GM18868 (cell line): ENCODE data around the gene RAP1GAP2.
"Not testable (repeated sequence)": the region's sequence is repeated elsewhere in the genome, so short reads cannot be mapped to it uniquely, and the experiment has no call there.

ENCODE experiments used
- ATAC-seq: cut with Tn5 transposase; IDR thresholded peaks from one replicate; pipeline ENCODE4 v1.9.1; 2021; ENCODE audit warnings: mild to moderate bottlenecking, moderate library complexity; ENCODE audit not compliant: unreplicated experiment

Gene RAP1GAP2

DNA sequence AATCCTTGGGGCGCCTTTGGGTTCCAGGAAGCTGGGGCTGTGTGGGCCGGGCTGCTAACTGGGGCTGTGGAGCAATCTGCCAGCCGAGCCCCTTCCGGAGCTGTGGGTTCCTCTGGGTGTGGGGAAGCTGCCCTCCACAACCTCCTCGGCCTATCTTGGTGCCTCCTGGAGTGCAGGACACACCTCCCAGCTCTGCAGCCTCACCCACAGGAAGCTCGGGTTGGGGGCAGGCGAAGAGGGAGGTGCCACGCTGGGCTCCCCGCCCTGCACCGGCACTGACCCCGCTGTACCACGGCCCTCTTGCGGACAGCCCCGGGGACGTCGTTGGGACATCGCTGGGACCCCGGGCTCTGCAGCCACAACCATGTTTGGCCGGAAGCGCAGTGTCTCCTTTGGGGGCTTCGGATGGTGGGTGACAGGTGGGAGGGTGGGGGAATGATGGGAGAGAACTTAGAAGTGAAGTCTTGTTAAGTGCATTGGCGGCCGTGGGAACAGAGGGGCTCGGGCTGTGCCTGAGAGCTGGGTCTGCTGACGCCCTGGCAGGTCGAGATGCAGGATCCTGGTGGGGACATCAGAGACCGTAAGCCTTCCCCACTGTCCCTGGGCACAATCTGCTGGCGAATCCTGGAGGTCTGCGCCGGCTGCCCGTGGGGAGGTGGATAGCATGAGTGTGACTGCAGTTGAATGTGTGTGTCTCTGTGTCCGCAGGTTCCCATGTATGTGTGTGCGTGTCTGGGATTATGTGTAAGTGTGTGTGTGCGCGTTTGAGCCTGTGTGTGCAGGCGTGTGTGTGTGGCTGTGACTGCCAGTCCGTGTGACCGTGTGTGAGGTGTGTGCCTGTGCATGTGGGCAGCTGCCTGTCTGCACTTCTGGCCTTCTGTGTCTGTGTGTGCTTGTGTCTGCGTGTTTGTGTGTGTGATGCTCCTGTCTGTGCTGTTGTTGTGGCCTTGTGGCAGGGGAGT is at the start of gene RAP1GAP2:
Gene RAP1GAP2, plus strand, starts transcription at position 275 of the 962 bp plus-strand sequence. Its CDS starts 90 bp downstream, at position 365.
- ATAC-seq, result peak; percentile 44

DNA sequence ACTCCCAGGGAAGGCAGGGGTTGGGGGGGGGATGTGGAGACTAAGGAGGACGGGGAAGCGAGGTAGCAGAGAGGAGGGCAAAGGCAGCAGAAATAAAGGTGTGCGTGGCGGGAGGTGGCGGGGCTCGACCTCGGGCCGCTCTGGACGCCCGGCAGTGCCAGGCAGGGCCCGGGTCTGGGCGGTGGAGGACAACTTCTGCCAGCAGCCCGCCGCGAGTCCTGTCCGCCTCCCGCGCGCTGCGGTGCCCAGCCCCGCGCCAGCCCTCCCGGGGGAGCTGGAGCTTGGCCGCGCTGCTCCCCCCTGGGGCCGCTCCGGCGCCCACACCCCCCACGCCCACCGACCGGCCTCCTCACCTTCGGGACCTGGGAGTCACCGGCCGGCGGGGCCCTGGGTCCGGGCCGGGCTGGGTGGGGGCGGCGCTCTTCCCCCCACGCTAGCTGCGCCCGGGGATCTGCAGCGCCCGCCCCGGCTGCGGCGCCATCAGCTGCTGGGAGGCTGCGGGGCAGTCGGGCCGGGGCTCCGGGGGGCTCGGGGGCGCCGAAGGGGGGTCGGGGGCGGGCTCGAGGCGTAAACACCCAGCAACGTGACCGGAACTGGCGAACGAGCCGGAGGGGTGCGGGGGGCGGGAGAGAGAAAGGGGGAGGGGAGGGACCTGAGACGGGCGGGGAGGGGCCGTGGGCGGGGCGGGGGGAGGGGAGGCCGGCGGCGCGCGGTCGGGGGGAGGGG is 47.0 kb upstream of the RAP1GAP2 start, which contains the start of gene CCDC92B:
Gene CCDC92B, minus strand, starts transcription at position 595 of the 726 bp plus-strand sequence. CDS start 14,507 bp downstream, outside the sequence.
- no peak for ATAC-seq

DNA sequence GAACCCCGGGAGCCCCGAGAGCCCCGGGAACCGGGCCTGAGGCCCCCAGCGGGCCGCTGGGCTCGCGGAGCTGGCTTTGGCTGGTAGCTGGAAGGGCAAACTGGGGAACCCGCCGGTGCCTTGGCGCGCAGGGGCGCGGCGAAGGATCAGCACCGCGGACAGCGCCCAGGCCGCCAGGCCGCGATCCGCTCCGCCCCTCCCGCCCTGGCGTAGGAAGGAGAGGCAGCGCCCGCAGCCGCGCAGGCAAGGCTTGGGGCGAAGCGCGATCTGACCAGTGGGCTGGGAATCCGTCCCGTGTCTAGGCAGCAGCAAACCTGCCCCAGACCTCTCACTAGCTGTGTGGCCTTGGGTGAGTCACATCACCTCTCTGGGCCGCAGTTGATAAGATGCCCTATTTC is 46.5 kb upstream of the RAP1GAP2 start:
- ATAC-seq, result no peak

DNA sequence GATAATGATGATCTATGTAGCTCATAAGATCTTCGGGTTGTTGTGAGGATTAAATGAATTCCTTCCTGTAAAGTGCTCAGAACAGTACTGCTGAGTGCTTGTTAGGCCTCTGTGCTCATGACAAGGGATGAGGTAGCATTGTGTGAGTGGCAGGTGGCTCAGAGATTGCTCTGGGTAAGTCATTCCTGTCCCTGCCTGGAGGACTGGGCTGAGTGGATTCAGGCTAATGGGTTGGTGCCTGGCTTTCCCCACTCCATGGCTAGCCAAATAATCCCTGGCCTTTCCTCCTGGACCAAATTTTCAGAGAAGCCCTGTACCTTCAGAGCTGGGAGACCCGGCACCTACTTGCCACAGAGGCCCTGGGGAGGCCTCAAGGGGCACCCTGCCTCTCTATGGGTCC is 45.5 kb upstream of the RAP1GAP2 start:
- ATAC-seq, result no peak

DNA sequence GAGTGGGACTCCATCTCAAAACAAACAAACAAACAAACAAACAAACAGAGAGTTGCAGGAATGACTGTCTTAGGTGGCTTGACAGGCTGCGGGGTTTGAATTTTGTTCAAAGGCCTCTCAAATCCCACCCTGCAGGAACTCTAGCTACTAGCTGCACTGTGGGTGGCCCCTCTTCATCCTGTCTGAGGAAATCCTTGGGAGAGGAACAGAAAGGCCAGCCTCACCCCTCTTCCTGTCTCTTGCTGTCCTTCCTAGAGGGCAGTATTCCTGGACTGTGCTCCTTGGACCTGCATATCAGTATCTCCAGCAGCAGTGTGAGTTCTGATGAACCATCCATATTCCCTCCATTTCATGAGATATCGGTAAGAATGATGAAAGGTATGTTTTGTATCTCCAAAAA is 44.7 kb upstream of the RAP1GAP2 start:
- ATAC-seq, result no peak

DNA sequence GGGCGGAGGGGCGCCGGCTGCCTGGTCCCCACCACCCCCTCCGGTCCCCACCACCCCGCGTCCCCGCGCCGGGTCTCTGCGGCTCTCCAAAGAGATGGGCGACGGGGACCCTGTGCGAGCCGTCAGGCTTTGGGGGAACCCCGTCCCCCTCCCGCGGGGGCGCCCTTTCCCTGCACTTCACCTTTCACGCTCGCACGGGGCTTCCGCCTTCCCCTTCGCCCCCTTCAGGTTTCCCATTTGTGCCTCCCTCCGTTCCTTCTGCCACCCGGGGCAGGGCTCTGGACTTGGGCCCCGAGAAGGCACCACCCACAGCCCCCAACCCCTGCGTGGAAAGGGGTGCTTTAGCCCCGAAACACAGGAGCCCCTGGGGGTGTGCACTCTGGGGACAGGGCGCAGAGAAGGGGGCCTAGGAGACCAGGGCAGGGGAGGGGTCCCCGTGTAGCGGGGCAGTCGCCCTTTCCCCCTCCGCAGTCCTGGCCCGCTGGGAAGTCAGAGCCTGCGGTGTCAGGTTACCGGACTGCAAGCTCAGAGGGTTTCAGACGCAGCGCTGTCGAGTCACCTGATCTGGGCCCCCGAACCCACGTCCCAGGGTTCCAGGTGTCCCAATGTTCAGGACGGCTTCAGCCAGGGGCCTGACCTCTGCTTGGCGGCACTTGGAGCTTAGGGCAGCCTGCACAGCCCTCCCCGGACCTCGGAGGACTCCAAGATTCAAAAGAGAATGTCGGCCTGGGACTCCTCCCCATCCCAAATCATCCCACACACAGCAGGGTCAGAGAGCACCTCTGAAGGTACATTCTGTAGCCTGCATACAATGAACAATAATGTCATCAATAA is 40.1 kb upstream of the RAP1GAP2 start:
- no peak for ATAC-seq

DNA sequence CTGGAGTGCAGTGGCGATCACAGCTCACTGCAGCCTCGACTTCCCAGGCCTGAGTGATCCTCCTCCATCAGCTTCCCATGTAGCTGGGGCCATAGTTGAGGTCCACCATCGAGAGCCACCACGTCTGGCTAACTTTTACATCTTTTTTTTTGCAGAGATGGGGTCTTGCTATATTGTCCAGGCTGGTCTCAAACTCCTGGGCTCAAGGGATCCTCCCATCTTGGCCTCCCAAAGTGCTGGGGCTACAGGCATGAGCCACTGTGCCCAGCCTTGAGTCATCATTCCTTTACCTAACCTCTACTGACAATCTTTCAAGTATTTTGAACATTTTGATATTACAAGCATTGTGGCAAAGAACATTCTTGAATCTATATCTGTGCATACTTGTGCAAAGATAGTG is 37.4 kb upstream of the RAP1GAP2 start:
- no peak for ATAC-seq

DNA sequence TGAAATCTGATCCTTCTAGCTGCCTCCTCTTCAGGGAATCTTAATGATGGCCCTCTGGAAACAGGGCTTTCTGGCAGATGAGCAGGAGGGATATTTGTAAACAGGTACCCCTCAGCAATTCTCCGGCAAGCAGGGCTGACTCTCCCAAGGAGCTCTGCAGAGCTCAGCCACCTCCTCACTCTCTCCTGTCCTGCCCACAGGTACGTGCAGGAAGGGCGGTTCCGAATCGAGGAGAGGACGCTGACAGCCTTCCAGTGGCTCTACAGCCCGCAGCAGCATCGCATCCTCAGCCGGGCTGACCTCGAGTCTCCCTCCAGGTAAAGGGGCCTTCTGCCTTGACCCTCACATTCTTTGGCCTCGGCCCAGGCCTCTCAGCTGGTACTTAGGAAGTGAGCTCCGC is 26.1 kb upstream of the RAP1GAP2 start:
- no peak for ATAC-seq

DNA sequence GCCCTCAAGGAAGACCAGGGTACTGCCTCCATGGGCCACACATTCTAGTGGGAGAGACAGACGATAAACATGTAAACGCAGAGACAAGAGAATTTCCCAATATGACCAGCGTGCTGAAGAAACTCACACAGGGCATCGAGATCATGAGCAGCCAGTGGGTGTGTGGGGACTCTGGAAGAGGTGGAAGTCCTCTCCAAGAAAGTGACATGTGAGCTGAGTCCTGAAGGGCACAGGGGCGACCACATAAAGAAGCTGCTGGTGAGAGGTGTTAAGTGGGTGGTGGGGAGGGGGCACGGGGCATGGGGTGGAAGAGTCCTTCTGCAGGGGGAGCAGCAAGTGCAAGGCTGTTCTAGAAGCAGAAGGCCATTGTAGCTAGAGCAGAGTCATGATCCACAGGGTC is 21.0 kb upstream of the RAP1GAP2 start:
- no peak for ATAC-seq

DNA sequence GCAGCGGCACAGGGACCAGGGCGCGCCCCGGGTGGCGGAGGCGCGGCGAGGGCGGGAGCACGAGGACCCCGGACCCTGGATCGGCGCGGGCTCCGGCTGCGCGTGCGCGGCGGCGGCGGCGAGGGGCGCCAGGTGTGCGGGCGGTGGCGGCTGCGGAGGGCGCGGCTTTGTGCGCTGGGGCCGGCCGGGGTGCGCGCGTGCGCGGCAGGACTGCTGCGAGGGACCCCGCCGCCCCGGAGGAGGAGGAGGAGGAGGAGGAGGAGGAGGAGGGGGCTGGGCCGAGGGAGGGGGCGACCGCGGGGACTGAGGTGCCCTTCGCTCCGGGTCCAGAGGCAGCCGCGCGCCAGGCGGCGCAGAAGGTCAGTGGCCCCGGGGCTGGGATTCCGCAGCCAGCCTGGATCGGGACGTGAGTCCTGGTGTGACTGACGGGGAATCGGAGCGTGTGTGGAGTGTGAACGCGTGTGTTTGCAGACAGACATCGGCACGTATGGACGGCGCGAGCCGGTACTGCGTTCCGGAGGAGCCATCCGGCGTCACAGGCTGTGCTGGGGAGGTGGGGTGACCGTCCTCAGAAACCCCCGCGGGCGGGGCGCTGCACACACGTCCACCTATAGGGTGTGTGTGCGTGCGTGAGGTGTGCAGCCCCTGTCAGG is 19.5 kb upstream of the RAP1GAP2 start:
- no peak for ATAC-seq

DNA sequence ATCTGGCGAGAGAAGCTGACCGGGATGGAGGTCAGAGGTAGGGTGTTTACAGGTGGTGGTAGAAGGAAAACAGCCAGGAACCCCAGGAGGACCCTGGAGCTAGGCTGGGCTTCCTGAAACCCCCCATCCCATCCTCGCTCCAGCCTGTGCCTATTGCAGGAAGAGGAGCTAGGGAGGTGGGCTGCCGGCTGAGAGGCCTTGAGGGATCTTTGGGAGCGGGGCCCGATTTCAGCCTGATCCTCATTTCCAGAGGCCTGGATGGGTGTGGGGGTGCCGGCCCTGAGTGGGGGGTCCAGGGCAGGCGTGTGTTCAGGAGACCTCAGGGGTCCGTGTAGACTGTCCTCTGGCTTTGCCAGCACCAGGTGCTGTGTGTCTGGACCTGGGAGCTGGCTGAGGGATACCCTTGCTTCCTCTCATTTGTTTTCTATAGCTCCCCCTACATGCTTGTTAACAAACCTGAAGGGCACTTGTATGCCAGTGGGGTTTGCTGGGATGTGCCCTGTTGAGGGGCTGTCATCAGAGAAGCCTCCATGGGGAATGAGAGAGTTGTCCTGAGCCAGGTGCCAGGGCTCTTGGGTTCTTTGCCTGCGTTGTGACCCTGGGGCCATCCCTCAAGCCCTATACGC is 18.9 kb upstream of the RAP1GAP2 start:
- no peak for ATAC-seq

DNA sequence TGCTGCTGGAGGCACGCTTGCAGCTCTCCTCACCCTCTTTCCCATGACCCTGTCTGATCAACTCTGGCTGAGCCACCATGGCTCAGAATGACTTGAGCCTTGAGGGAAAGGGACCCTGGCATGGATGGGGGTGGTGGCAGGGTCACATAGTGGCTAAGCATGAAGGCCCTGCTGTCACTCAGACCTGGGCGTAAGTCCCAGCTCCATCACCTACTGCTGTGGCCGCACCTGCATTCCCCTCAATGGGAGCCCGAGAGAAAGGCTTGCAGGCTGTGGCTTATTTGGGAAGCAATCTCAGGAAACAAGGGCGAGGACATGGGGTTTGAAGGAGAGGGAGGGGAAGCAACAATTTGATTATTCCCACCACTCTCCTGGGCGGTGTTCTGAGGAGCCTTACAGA is 17.7 kb upstream of the RAP1GAP2 start:
- no peak for ATAC-seq

DNA sequence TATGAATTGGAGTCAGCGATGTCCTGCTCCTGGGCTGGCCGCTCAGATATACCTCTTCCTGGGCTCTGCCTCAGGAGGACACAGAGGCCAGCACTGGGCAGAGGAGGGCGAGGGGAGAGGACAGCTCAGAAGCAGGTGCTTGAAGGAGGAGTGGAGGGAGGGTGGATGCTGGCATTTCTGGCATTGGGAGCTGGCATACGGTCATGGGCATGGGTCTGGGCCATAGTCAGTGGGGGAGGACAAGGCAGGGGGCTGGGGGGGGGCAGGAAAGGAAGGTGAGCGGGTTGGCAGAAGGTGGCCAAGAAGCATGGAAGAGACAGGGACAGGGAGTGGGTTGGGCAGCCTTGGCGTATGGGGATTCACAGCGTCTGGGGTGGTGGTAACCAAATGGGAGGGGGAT is 16.7 kb upstream of the RAP1GAP2 start:
- no peak for ATAC-seq

DNA sequence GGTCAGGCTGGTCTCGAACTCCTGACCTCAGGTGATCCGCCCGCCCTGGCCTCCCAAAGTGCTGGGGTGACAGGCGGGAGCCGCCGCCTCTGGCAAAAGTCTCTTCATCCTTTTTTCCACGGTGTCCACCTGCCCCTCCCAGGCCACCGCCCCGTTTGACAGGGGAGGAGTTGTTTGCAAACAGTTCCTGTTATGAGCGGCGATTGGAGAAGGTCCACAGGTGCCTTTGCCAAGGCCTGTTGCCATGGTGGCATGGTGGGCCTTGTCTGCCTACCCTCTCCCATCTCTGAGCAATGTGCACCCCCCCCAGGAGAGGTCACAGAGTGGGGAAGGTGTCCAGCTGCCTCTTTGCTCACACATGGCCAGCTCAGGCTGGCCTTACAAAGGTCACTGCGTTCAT is 16.0 kb upstream of the RAP1GAP2 start:
- no peak for ATAC-seq

DNA sequence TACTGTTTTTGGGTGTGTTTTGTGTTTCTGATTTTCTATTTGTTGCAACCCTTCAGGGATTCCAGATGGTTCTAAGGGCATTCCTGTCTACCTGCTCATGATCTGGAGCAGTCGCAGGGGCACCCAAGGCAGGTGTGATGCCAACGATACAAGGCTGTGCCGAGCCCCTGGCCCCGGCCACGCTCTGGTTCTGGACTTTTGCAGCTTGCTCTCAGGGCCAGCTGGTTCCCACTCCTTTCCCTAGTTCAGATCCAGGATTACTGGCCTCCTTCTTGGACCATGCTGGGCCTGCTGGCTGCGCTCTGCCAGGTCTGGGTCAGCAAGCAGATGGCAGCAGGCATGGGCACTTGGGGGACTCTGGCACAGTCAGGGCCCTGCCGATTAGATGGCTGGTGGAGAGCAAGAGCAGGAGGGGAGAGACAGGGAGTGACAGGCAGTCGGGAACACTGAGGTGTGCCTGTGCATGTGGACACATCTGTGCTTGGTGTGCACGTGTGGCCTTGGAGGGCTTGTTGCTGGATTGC is 15.2 kb upstream of the RAP1GAP2 start:
- no peak for ATAC-seq

DNA sequence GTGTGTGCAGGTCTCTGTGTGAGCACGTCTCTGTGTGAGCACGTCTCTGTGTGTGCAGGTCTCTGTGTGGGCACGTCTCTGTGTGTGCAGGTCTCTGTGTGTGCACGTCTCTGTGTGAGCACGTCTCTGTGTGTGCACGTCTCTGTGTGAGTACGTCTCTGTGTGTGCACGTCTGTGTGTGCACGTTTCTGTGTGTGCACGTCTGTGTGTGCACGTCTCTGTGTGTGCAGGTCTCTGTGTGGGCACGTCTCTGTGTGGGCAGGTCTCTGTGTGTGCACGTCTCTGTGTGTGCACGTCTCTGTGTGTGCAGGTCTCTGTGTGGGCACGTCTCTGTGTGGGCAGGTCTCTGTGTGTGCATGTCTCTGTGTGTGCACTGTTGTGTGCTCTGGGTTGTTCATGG is 14.6 kb upstream of the RAP1GAP2 start:
- not testable (repeated sequence) for ATAC-seq

DNA sequence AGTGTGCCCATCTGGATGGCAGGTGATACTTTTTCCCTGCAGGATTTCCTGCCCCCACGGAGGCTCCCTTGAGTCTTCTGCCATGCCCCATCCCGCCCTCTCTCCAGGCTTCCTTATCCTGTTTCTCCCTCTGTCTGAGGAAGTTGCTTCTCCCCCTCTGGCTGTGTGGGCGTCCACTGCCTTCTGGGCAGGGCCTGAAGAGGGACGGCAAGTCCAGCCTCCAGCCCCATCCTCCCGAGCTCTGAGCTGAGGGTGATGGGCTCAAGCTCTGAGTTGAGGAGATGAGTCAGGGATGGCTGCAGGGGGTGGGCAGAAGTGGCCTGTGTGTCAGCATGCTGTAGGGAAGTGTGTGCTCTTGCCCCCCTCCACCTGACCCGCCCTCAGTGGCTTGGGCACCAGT is 14.2 kb upstream of the RAP1GAP2 start:
- ATAC-seq, result no peak

DNA sequence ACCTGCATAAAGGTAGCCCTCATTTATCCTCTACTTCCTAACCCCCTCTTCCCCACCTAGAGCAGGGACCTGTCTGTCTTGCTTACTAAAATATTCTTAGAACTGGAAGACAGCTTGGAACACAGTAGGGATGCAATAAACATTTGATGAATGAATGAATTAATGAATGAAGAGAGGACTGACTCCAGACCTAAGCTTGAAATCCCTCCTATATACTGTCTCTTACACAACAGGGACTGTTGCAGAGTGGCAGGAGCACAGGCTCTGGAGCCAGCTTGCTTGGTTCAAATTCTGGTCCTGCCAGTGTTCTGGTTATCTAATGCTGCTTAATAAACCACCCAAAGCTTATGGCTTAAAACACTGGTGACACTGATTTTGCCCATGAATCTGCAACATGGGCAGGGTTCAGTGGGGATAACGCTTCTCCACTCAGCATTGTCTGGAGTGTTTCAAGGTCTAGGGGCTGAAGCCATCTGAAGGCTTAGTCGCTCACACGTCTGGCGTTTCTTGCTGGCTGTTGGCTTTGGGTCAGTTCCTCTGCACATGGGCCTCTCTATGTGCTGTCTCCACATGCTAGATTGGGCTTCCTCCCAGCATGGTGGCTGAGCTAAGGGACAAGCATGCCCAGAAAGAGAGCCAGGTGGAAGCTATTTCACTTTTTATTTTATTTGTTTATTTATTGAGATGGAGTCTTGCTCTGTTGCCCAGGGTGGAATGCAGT is 12.8 kb upstream of the RAP1GAP2 start:
- no peak for ATAC-seq

DNA sequence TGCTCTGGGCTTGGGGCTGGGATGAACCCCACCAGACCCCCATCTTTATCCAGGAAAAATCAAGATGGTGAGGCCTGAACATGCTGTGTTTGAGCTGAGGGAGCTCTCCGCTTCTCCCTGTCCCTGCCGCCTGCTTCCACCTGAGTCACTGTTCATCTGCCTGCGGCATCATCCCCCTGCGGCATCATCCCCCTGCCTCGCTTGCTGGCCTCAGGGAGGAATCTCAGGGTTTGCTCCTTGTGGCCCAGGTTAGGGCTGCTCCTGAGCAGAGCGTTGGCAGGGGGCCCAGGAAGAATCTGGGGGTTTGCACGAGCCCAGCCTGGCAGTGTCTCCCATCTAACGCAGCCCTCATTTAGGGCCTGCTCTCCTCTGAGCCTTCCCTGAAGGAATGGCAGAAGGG is 11.4 kb upstream of the RAP1GAP2 start:
- ATAC-seq, result no peak
